NB4 (cell line): ENCODE results near the gene OSBPL2.

Source experiments
- CTCF ChIP-seq: IDR thresholded peaks from one replicate; pipeline ENCODE4 v1.5.1; 2012; ENCODE audit warnings: low read depth, low read length
- POLR2A ChIP-seq: IDR thresholded peaks from 2 replicates; pipeline ENCODE4 v1.6.1; 2011; ENCODE audit warnings: mild to moderate bottlenecking; ENCODE audit not compliant: insufficient read length; ENCODE audit errors: extremely low read depth

DNA sequence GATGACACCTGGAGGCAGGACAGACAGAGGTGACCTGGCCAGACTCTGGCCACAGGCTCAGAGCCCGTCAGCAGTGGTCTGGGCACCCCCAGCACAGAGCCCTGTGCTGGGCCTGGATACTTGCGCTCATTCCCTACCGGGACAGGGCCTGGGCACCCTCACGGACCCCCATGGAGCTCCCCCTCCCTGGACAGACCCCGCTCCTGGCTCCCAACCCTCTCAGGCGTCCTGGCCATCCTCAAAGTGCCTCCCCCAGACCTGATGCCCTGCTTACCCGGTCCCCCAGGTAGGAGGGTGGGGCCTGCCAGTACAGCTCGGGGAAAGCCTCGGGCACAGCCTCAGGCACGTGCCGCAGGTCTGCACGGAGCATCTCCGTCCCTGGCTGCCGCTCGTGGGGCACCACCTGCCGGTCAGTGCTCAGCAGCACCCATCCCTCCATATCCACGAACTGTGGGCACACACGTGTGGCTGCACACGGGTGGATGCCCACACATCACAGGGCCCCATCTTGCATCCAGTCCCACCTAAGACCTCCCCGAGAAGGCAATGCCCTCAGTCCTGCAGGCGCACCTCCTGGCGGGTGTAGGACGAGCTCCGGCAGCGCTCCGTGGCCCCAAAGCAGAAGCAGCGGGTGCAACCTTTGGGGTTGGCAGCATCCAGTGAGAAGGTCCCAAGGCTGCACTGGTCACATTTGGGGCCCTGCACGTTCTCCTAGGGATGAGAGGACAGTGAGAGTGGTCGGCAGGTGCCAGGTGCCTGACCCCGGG is 88.8 kb downstream of the OSBPL2 start:
- TF ChIP-seq CTCF (no peak), POLR2A (no peak)
